ENCODE data around the gene TALDO1.

- TF ChIP-seq, protein P1, sequence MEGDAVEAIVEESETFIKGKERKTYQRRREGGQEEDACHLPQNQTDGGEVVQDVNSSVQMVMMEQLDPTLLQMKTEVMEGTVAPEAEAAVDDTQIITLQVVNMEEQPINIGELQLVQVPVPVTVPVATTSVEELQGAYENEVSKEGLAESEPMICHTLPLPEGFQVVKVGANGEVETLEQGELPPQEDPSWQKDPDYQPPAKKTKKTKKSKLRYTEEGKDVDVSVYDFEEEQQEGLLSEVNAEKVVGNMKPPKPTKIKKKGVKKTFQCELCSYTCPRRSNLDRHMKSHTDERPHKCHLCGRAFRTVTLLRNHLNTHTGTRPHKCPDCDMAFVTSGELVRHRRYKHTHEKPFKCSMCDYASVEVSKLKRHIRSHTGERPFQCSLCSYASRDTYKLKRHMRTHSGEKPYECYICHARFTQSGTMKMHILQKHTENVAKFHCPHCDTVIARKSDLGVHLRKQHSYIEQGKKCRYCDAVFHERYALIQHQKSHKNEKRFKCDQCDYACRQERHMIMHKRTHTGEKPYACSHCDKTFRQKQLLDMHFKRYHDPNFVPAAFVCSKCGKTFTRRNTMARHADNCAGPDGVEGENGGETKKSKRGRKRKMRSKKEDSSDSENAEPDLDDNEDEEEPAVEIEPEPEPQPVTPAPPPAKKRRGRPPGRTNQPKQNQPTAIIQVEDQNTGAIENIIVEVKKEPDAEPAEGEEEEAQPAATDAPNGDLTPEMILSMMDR (conservative IDR thresholded peaks at IDR 0.05; ENCODE audit: low read depth, low read length) = no peak
- no peak for TF ChIP-seq EZH2 (IDR thresholded peaks at IDR 0.05; ENCODE audit: borderline replicate concordance, low read depth, low read length, poor library complexity, severe bottlenecking)
Observed at GRCh38 chr11:779955-780532, 32.8 kb downstream of the TALDO1 start.
